ENCODE data around the gene MGAT4A.

DNA sequence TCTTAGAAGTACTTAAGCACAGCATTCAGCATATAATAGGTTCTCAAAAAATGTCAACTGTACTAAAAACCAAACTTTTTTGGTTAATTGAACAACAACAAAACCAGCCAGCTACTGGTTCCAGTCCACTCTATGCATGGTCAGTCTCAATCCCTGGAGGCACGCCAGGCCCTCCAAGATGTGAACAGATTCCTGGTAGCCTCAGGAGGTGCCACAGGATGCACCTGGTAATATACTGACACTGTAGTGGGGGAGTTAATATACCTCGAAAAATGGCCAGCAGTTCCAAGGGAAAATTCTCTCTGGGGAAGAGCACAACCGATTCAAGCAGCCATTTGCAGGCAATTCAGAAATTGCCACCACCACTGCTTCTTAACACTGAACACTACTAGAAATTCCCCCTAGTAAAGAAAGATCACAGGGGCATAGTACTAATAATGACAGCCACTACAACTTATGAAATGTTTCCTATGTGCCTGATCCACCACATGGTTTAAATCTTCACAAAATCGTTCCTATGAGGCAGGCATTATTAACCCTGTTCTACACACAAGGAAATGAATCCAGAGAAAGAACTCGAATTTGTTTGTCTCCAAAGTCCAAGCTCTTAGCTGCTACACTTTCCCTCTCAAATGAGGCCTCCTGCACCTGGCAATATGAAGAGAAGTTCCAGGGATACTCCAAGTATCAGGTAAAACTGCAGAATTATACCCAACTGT lies 3.4 kb downstream of the MGAT4A start:
- TF ChIP-seq, protein P1, sequence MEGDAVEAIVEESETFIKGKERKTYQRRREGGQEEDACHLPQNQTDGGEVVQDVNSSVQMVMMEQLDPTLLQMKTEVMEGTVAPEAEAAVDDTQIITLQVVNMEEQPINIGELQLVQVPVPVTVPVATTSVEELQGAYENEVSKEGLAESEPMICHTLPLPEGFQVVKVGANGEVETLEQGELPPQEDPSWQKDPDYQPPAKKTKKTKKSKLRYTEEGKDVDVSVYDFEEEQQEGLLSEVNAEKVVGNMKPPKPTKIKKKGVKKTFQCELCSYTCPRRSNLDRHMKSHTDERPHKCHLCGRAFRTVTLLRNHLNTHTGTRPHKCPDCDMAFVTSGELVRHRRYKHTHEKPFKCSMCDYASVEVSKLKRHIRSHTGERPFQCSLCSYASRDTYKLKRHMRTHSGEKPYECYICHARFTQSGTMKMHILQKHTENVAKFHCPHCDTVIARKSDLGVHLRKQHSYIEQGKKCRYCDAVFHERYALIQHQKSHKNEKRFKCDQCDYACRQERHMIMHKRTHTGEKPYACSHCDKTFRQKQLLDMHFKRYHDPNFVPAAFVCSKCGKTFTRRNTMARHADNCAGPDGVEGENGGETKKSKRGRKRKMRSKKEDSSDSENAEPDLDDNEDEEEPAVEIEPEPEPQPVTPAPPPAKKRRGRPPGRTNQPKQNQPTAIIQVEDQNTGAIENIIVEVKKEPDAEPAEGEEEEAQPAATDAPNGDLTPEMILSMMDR (IDR thresholded peaks at IDR 0.05; ENCODE audit: insufficient read depth, low read depth, low read length): no peak
- TF ChIP-seq EZH2 (IDR thresholded peaks at IDR 0.05; ENCODE audit: insufficient read depth, low read length): no peak

All from astrocyte (in vitro differentiated cells and primary cell).